GM19324 (cell line): ENCODE results near the gene ZG16B.

Source experiments
- ATAC-seq: cut with Tn5 transposase; IDR thresholded peaks from one replicate; pipeline ENCODE4 v1.9.1; 2021; ENCODE audit warnings: mild to moderate bottlenecking, moderate library complexity; ENCODE audit not compliant: unreplicated experiment, low FRiP score

ZG16B gene

DNA sequence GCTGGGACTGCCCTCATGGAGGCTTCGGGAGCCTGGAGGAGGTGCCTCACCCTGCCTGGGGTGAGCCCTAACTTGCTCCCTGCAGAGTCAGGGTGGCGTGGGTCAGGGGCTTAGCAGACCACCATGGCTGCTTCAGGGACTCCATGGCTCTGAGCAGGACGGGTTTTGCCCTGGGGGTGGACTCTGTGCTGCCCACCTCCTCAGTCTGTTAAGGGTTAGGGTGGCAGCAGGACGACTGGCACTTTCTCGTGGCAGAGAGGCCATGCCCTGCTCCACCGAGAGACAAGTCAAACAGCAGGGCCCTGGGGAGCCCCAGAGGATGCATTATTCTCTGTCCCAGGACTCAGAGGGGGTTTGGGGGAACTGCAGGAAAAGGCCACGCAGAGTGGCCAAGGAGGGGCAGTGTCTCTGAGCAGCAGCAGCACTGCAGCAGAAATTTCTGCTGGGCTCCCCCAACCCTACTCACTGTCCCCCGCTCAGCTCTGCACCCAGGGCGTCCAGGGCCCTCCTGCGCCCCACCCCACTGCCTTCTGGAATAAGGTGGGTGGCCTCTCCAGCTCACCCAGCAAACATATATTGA is 29.7 kb downstream of the ZG16B start:
- no peak for ATAC-seq

DNA sequence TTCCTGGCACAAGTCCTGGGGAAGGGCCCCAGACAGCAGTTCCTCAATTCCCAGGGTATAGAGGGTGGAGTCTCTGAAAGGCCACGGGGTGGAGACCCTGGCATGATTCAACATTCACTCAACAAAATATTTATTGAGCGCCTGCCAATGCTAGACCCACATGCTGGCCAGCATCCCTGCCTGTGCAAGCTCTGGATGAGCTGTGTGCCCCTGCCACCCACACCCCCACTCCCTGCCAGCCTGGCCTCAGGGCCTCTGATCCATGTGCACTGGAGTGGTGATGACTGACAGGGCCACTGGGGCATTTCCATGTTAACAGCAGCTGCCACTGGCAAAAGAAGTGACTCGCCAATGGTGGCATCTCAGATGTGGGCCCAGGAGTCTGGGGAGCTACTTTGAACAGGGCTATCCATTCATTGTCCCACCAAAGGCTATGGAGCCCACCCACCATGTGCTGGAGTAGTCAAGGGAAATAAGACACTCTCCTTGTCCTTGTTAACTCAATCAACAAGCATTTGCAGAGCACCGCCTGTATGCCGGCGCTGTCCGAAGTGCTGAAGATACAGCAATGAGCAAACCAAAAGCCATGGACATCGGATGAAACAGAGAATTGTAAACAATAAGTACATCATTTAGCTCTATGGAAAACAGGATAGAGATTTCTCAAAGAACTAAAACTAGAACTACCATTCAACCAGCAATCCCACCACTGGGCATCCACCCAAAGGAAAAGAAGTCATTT is 30.9 kb downstream of the ZG16B start:
- ATAC-seq: no peak

DNA sequence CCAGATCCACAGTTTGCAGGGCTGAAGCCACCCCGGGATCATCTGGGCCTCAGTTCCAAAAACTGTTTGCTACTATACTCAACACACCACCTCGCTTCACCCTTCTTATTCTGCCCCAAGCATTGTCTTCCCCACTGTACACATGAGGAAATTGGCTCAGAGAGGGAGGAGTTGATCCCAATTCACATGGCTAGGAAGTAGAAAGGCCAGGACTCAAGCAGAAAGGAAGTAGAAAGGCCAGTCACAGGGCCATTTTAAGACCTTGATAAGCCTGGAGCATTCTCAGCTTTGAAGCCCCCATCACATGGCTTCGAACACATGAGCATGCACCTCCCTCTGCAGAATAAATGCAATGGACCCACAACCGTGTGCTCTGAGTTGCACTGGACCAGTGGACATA is 35.5 kb downstream of the ZG16B start:
- ATAC-seq: no peak

DNA sequence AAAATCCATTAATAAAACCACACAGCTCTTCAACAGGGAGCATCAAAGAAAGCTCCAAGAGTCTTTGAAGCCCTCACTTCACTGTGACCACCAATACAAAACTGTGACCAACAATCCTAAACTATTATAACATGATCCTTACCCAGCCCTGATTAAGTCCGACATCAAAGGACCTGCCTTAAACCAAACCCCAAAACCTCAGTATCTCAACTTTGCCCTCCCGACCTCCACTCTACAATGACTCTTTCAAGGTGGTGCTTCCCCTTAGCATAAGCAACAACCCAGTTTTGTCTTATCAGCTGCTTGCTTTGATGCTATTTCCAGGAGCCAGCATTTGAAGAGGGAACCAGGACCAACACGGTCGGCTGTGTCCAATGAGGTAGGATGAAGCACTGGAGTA is 36.3 kb downstream of the ZG16B start:
- ATAC-seq: no peak

GRCh38 chr16:2867661-2867986 is 37.5 kb downstream of the ZG16B start:
- no peak for ATAC-seq

- peak; percentile 83 for ATAC-seq
Measured at GRCh38 chr16:2867987-2868789, 38.1 kb downstream of the ZG16B start.

- ATAC-seq: no peak
Measured at GRCh38 chr16:2871926-2872325, 41.8 kb downstream of the ZG16B start.

DNA sequence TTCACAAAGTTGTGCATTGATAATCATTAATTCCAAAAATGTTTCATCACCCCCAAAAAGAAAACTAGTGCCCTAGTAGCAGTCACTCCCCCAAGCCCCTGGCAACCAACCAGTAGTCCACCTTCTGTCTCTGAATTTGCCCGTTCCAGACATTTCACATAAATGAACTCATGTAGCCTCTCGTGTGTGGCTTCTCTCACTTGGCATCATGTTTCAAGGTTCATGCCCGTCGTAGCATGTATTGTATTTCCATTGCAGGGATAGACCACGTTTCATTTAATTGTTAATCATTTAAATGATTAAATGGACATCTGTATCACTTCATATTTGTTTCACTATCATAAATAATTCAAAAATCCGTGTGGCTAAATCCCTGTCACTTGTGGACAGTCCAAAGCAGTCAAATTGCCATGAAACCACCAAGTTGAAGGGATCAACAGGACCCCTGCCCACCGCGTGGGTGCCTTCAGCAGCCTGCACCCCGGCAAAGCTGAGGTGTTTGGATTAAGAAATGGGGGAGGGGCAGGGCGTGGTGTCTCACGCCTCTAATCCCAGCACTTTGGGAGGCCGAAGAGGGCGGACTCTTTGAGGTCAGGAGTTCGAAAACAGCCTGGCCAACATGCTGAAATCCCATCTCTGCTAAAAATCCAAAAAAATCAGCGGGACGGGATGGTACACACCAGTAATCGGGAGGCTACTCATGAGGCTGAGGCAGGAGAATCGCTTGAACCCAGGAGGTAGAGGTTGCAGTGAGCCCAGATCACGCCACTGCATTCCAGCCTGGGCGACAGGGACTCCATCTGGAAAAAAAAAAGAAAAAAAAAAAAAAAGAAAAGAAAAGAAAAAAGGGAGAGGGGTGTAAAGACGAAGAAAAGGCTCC is 44.2 kb downstream of the ZG16B start:
- no peak for ATAC-seq

- ATAC-seq: peak; percentile 76
Measured at GRCh38 chr16:2874912-2875362, 44.8 kb downstream of the ZG16B start.

DNA sequence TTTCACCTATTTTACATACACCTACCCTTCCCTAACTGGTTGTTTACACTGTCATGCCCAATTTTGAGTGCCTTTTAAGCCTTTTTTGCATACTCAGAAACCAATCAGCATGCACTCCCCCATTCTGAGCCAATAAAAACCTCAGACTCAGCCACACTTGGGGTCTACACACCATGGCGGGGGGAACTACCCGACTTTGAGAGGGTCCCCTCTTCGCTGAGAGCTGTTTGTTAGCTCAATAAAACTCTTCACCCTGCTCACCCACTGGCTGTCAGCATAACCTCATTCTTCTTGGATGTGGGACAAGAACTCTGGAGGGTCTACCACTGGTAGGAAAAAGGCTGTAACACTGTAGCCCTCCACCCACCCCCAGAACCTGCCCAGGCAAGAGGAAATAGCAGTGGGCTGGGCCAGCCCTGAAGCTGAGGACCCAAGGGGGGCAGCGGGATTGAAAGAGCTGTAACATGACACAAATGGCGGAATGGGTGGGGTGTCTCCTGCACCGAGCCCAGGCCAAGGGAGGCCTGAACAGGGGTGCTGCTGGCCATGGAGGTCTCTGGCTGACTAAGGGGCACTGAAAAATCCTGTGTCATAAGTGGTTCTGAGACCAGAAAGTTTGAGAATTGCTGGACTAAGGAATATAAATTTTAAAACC is 49.9 kb downstream of the ZG16B start:
- no peak for ATAC-seq
